ENCODE measurements around the gene ZSCAN10.

Gene ZSCAN10

GRCh38 chr16:3095869-3096268 is 3.2 kb downstream of the ZSCAN10 start:
- DNase-seq (ENCODE audit: low read depth), result peak; percentile 53
- H3K4me3 ChIP-seq (ENCODE audit: low read depth, low read length), result no peak overlapping the region

GRCh38 chr16:3094289-3095027 is 4.6 kb downstream of the ZSCAN10 start:
- no peak for DNase-seq (ENCODE audit: low read depth)
- TF ChIP-seq CTCF (IDR thresholded peaks at IDR 0.05; ENCODE audit: low read depth, low read length, missing control alignments), result peak; percentile 83
- no peak overlapping the region for H3K4me3 ChIP-seq (ENCODE audit: low read depth, low read length)

More at GRCh38 chr16:3095869-3096268, 3.2 kb downstream of the ZSCAN10 start:
- TF ChIP-seq CTCF (IDR thresholded peaks at IDR 0.05; ENCODE audit: low read depth, low read length, missing control alignments), result peak; percentile 56

GRCh38 chr16:3092501-3092941 is 6.6 kb downstream of the ZSCAN10 start:
- no peak for TF ChIP-seq CTCF (IDR thresholded peaks at IDR 0.05; ENCODE audit: low read depth, low read length, missing control alignments)
- no peak overlapping the region for H3K4me3 ChIP-seq (ENCODE audit: low read depth, low read length)
- no peak for DNase-seq (ENCODE audit: low read depth)

- no peak overlapping the region for H3K4me3 ChIP-seq (ENCODE audit: low read depth, low read length)
- no peak for TF ChIP-seq CTCF (IDR thresholded peaks at IDR 0.05; ENCODE audit: low read depth, low read length, missing control alignments)
Observed at GRCh38 chr16:3091551-3091950, 7.5 kb downstream of the ZSCAN10 start.

GRCh38 chr16:3089717-3090592 is 9.1 kb downstream of the ZSCAN10 start:
- H3K4me3 ChIP-seq (ENCODE audit: low read depth, low read length), result no peak overlapping the region
- no peak for DNase-seq (ENCODE audit: low read depth)
- TF ChIP-seq CTCF (IDR thresholded peaks at IDR 0.05; ENCODE audit: low read depth, low read length, missing control alignments), result no peak

More at GRCh38 chr16:3091551-3091950, 7.5 kb downstream of the ZSCAN10 start:
- DNase-seq (ENCODE audit: low read depth), result no peak

- H3K4me3 ChIP-seq (ENCODE audit: low read depth, low read length), result no peak overlapping the region
- no peak for DNase-seq (ENCODE audit: low read depth)
- no peak for TF ChIP-seq CTCF (IDR thresholded peaks at IDR 0.05; ENCODE audit: low read depth, low read length, missing control alignments)
Observed at GRCh38 chr16:3088925-3089716, 10.0 kb downstream of the ZSCAN10 start.

Measured in GM12864 (cell line).